B cell (primary cell): ENCODE data around the gene ABLIM1. TPM values are rescaled to one million over a fixed set of nuclear protein-coding genes. Genes with fewer than 3 reads are reported as not detected.

ENCODE experiments used
- ATAC-seq: fragments of 200-7000 bp; cut with Tn5 transposase; one replicate; pipeline ENCODE4 v1.10.0; 2021; ENCODE audit warnings: low read depth, mild to moderate bottlenecking, moderate number of reproducible peaks, moderate library complexity
- CTCF ChIA-PET: fragments of 350-600 bp; sonication (Branson Sonifier 250); formaldehyde crosslinking; loops from one replicate; lab custom pipeline; 2021; ENCODE audit warnings: antibody characterized with exemption, inconsistent platforms; lab: Charles Lee
- POLR2A ChIA-PET: fragments of 350-600 bp; sonication (Branson Sonifier 250); formaldehyde crosslinking; loops from one replicate; lab custom pipeline; 2021; ENCODE audit warnings: antibody characterized with exemption; lab: Charles Lee
- DNase-seq: peaks from one replicate; pipeline ENCODE4 v3.0.0; 2013
- H2AFZ ChIP-seq: 2 replicates; pipeline ENCODE4 v1.6.1; 2012; ENCODE audit warnings: mild to moderate bottlenecking, low read depth, low read length; ENCODE audit not compliant: insufficient read depth, poor library complexity, severe bottlenecking
- H3K27ac ChIP-seq, 2 donors: 1 replicate in 1 of 2; 2 replicates in 1 of 2; pipeline ENCODE4 v1.5.1; 2012 to 2013; ENCODE audit warnings: low read length in 2 of 2, mild to moderate bottlenecking in 2 of 2, moderate library complexity in 1 of 2
- H3K27me3 ChIP-seq, 4 experiments: fragments of 200-600 bp in 1 of 4; sonication (generic) in 1 of 4; replicated peaks in 1 of 4; 1 replicate in 2 of 4; 2 replicates in 2 of 4; pipeline versions ENCODE4 v1.6.1 to v1.7.0; 2013 to 2016; ENCODE audit warnings: low read length in 3 of 4, mild to moderate bottlenecking in 2 of 4, mixed read lengths in 1 of 4, moderate library complexity in 1 of 4; ENCODE audit not compliant: insufficient read depth in 4 of 4, control insufficient read depth in 3 of 4; ENCODE audit errors: control extremely low read depth in 1 of 4
- H3K36me3 ChIP-seq, 2 experiments: replicated peaks in 1 of 2; 1 replicate in 1 of 2; 2 replicates in 1 of 2; pipeline versions ENCODE4 v1.6.1 to v1.7.1; 2013; ENCODE audit warnings: low read length in 1 of 2; ENCODE audit not compliant: insufficient read depth in 2 of 2, control insufficient read depth in 1 of 2; ENCODE audit errors: control extremely low read depth in 1 of 2, extremely low read depth in 1 of 2
- H3K4me1 ChIP-seq, 2 donors: fragments of 200-600 bp in 1 of 2; sonication (generic) in 1 of 2; 1 replicate in 1 of 2; 2 replicates in 1 of 2; pipeline versions ENCODE4 v1.5.1 to v1.6.1; 2013 to 2017; ENCODE audit warnings: low read length in 2 of 2; ENCODE audit not compliant: control insufficient read depth in 2 of 2, insufficient read depth in 2 of 2
- H3K4me2 ChIP-seq: replicated peaks from 2 replicates; pipeline ENCODE3; 2012; ENCODE audit warnings: mild to moderate bottlenecking, low read depth, low read length; ENCODE audit not compliant: poor library complexity, severe bottlenecking
- H3K4me3 ChIP-seq, 5 experiments: fragments of 200-600 bp in 1 of 5; sonication (generic) in 1 of 5; 1 replicate in 3 of 5; 2 replicates in 2 of 5; pipeline versions ENCODE4 v1.5.1 to v1.7.0; 2011 to 2016; ENCODE audit warnings: low read length in 4 of 5, mild to moderate bottlenecking in 4 of 5, low read depth in 2 of 5, control low read depth in 1 of 5, moderate library complexity in 1 of 5; ENCODE audit not compliant: insufficient read depth in 1 of 5; ENCODE audit errors: control extremely low read depth in 1 of 5, extremely low read depth in 1 of 5
- H3K79me2 ChIP-seq: fragments of 200-600 bp; sonication (generic); one replicate; pipeline ENCODE4 v1.6.0; 2016; ENCODE audit warnings: low read length; ENCODE audit not compliant: control insufficient read depth, insufficient read depth
- H3K9ac ChIP-seq: fragments of 200-600 bp; sonication (generic); 2 replicates; pipeline ENCODE4 v1.6.1; 2017; ENCODE audit warnings: mild to moderate bottlenecking, low read length, moderate library complexity
- H3K9me3 ChIP-seq, 3 donors: one replicate each; pipeline versions ENCODE4 v1.6.1 to v1.7.1; 2013; ENCODE audit warnings: low read length in 2 of 3; ENCODE audit not compliant: control insufficient read depth in 2 of 3, insufficient read depth in 1 of 3; ENCODE audit errors: control extremely low read depth in 1 of 3
- H4K20me1 ChIP-seq: 2 replicates; pipeline ENCODE4 v1.6.0; 2012; ENCODE audit warnings: mild to moderate bottlenecking, low read length; ENCODE audit not compliant: insufficient read depth, control insufficient read depth, poor library complexity, severe bottlenecking
- H3K27ac Mint-ChIP-seq: one replicate; pipeline ENCODE4 v1.8.0; 2021; ENCODE audit warnings: mixed read lengths
- H3K27me3 Mint-ChIP-seq: one replicate; pipeline ENCODE4 v1.8.0; 2021; ENCODE audit warnings: mixed read lengths
- H3K4me1 Mint-ChIP-seq: one replicate; pipeline ENCODE4 v1.8.0; 2021; ENCODE audit warnings: mixed read lengths
- H3K4me3 Mint-ChIP-seq: one replicate; pipeline ENCODE4 v1.8.0; 2021; ENCODE audit warnings: mixed read lengths
- H3K9me3 Mint-ChIP-seq: one replicate; pipeline ENCODE4 v1.8.0; 2022; ENCODE audit warnings: mixed read lengths; ENCODE audit not compliant: insufficient read depth
- EZH2 ChIP-seq: IDR thresholded peaks from 2 replicates; pipeline ENCODE4 v1.6.1; 2012; ENCODE audit warnings: borderline replicate concordance, low read depth, mild to moderate bottlenecking, moderate library complexity, low read length; ENCODE audit not compliant: insufficient read depth, poor library complexity, severe bottlenecking
- WGBS: methylation state at CpG from one replicate; pipeline ENCODE4 v1.1.5; 2013; ENCODE audit warnings: missing lambda C conversion rate; ENCODE audit not compliant: insufficient coverage; 5-methylcytosine and 5-hydroxymethylcytosine counted together
- intact Hi-C: fragments of 100-400 bp; cut with micrococcal nuclease; formaldehyde crosslinking; loops from one replicate; pipeline ENCODE4 v1.10.0; 2022
- polyA plus RNA-seq: library from polyadenylated mRNA; depleted of rRNA; stranded (reverse); fragments of >200 nt; gene quantifications from 2 replicates; pipeline ENCODE4 v1.2.3, GENCODE V29; 2012
- total RNA-seq, 2 donors: library from RNA; stranded (reverse); fragments of 120-200 nt in 1 of 2; gene quantifications; 1 replicate in 1 of 2; 2 replicates in 1 of 2; pipeline versions ENCODE4 v1.2.3 to v1.2.4, GENCODE V29; 2013 to 2022
- TF ChIP-seq, protein P1 (sequence below): fragments of 200-600 bp; IDR thresholded peaks from one replicate; pipeline ENCODE4 v1.8.0; 2022; ENCODE audit warnings: antibody characterized with exemption, mild to moderate bottlenecking

ABLIM1 gene
- total and polyA plus RNA-seq, 2 donors (not counting 1 experiment from before 2014, with no cell fraction given), result 55.6 to 148 TPM

- no peak for ATAC-seq
- no peaks in the 10 kb centered on the region for H3K27me3 ChIP-seq
- peaks cover 0 to 10% of the 10 kb centered on the region in 2 experiments for H3K36me3 ChIP-seq
- no peak for TF ChIP-seq EZH2
- TF ChIP-seq, protein P1, sequence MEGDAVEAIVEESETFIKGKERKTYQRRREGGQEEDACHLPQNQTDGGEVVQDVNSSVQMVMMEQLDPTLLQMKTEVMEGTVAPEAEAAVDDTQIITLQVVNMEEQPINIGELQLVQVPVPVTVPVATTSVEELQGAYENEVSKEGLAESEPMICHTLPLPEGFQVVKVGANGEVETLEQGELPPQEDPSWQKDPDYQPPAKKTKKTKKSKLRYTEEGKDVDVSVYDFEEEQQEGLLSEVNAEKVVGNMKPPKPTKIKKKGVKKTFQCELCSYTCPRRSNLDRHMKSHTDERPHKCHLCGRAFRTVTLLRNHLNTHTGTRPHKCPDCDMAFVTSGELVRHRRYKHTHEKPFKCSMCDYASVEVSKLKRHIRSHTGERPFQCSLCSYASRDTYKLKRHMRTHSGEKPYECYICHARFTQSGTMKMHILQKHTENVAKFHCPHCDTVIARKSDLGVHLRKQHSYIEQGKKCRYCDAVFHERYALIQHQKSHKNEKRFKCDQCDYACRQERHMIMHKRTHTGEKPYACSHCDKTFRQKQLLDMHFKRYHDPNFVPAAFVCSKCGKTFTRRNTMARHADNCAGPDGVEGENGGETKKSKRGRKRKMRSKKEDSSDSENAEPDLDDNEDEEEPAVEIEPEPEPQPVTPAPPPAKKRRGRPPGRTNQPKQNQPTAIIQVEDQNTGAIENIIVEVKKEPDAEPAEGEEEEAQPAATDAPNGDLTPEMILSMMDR, result no peak
- no peak overlapping the region for H3K27ac ChIP-seq
- H3K4me2 ChIP-seq, result peak overlapping the region; percentile 36
- no peak overlapping the region for H2AFZ ChIP-seq
- WGBS, result 85% methylated on average over 8 of the region's 14 CpGs
- Mint-ChIP-seq H3K27ac (peak overlapping the region; percentile 47), H3K9me3 (no peaks in the 10 kb centered on the region), H3K27me3 (no peaks in the 10 kb centered on the region), H3K4me1 (peaks cover 90% of the 10 kb centered on the region), H3K4me3 (no peak overlapping the region)
- no peak overlapping the region for H3K4me3 ChIP-seq
- intact Hi-C loops, result no loop called here
- peaks cover 100% of the 10 kb centered on the region for H3K79me2 ChIP-seq
- no peak for DNase-seq
- POLR2A ChIA-PET, result interaction anchor here (1.1 kb wide), 1 partner anchor 9 kb away, joined by 3 read pairs; no protein-coding TSS in a partner anchor
- no peaks in the 10 kb centered on the region for H3K9me3 ChIP-seq
- peaks cover 97% of the 10 kb centered on the region for H4K20me1 ChIP-seq
- H3K4me1 ChIP-seq, result peaks cover 75 to 78% of the 10 kb centered on the region in 2 donors
- H3K9ac ChIP-seq, result no peak overlapping the region
- CTCF ChIA-PET, result interaction anchor here (2.3 to 16.9 kb wide), 4 partner anchors 9 to 45 kb away, joined by 8 to 212 read pairs (median 24); no protein-coding TSS in a partner anchor
Observed at GRCh38 chr10:114517368-114518250, 140.5 kb downstream of the ABLIM1 start.
